GM12878 (cell line): ENCODE measurements around the gene OLFML2B. TPM values are rescaled to one million over a fixed set of nuclear protein-coding genes. Genes with fewer than 3 reads are reported as not detected.

Source experiments
- ATAC-seq: fragments of 200-7000 bp; cut with Tn5 transposase; 3 replicates; pipeline ENCODE4 v1.9.1; 2020; ENCODE audit warnings: mild to moderate bottlenecking, moderate library complexity
- BruUV-seq: library from RNA; stranded (reverse); fragments of 400-500 nt; replicated peaks from 2 replicates; lab custom pipeline; 2021; lab: Mats Ljungman, UMichigan
- CTCF ChIA-PET: fragments of 300-600 bp; sonication (Branson Sonifier 250); formaldehyde crosslinking; extraction: SDS; loops from one replicate; lab custom pipeline; 2021; ENCODE audit warnings: inconsistent platforms; lab: Yijun Ruan, JAX
- POLR2A ChIA-PET: fragments of 350-600 bp; formaldehyde crosslinking; extraction: SDS; loops from one replicate; lab custom pipeline; 2021; ENCODE audit warnings: inconsistent platforms; lab: Charles Lee
- RAD21 ChIA-PET: fragments of 300-600 bp; sonication (Branson Sonifier 250); formaldehyde crosslinking; loops from one replicate; lab custom pipeline; 2023; ENCODE audit warnings: antibody characterized with exemption; ENCODE audit not compliant: unreplicated experiment; lab: Charles Lee
- SMC1A ChIA-PET: fragments of 300-600 bp; sonication (Branson Sonifier 250); formaldehyde crosslinking; loops from one replicate; lab custom pipeline; 2023; ENCODE audit not compliant: unreplicated experiment, uncharacterized antibody; lab: Charles Lee
- DNase-seq: peaks from one replicate; pipeline ENCODE4 v3.0.0-alpha.2; 2011; ENCODE audit warnings: low read depth, low spot score
- FAIRE-seq: peaks from 3 replicates; lab custom pipeline; 2011; peaks lifted over from hg19 to GRCh38; lab: Jason Lieb, UNC
- H2AFZ ChIP-seq: 2 replicates; pipeline ENCODE4 v1.6.0; 2011; ENCODE audit warnings: low read depth, low read length, control low read depth; ENCODE audit not compliant: control insufficient read depth
- H3K27ac ChIP-seq: 2 replicates; pipeline ENCODE4 v1.5.1; 2011; ENCODE audit warnings: control low read depth; ENCODE audit not compliant: control insufficient read depth, insufficient read depth
- H3K27me3 ChIP-seq, 2 experiments: replicated peaks in 1 of 2; 2 replicates each; pipeline versions ENCODE4 v1.6.0 to v1.6.1; 2011; ENCODE audit warnings: low read length in 1 of 2; ENCODE audit not compliant: control insufficient read depth in 2 of 2, insufficient read depth in 2 of 2
- H3K36me3 ChIP-seq, 2 experiments: 2 replicates each; pipeline ENCODE4 v1.5.1; 2011; ENCODE audit warnings: low read length in 1 of 2; ENCODE audit not compliant: control insufficient read depth in 2 of 2, insufficient read depth in 2 of 2
- H3K4me1 ChIP-seq: 2 replicates; pipeline ENCODE4 v1.6.1; 2011; ENCODE audit warnings: mild to moderate bottlenecking, low read length, moderate library complexity, mixed read lengths; ENCODE audit not compliant: control insufficient read depth, insufficient read depth
- H3K4me2 ChIP-seq: 2 replicates; pipeline ENCODE4 v1.6.0; 2011; ENCODE audit warnings: control low read depth; ENCODE audit not compliant: control insufficient read depth, insufficient read depth
- H3K4me3 ChIP-seq: fragments of 200-600 bp; sonication (generic); 2 replicates; pipeline ENCODE4 v1.5.1; 2016
- H3K79me2 ChIP-seq: 2 replicates; pipeline ENCODE4 v1.6.0; 2011; ENCODE audit warnings: low read length; ENCODE audit not compliant: control insufficient read depth, insufficient read depth
- H3K9ac ChIP-seq: 2 replicates; pipeline ENCODE4 v1.8.0; 2011; ENCODE audit warnings: low read length, control low read depth, mixed read lengths; ENCODE audit not compliant: control insufficient read depth, insufficient read depth
- H3K9me3 ChIP-seq: replicated peaks from 3 replicates; pipeline ENCODE4 v1.5.1; 2011; ENCODE audit warnings: mild to moderate bottlenecking, low read length; ENCODE audit not compliant: control insufficient read depth, insufficient read depth
- H4K20me1 ChIP-seq: 2 replicates; pipeline ENCODE4 v1.6.0; 2011; ENCODE audit not compliant: control insufficient read depth, insufficient read depth
- BMI1 ChIP-seq: fragments of 450-650 bp; IDR thresholded peaks from 2 replicates; pipeline ENCODE4 v1.6.1; 2016; ENCODE audit warnings: mild to moderate bottlenecking, moderate library complexity, borderline replicate concordance
- CHD4 ChIP-seq: fragments of 200-600 bp; sonication (generic); IDR thresholded peaks from 2 replicates; pipeline ENCODE4 v1.6.1; 2016; ENCODE audit warnings: mild to moderate bottlenecking
- CREB1 ChIP-seq: IDR thresholded peaks from 2 replicates; pipeline ENCODE4 v1.6.1; 2012; ENCODE audit warnings: low read depth, mild to moderate bottlenecking, inconsistent platforms
- EZH2 ChIP-seq: IDR thresholded peaks from 2 replicates; pipeline ENCODE4 v1.6.1; 2012; ENCODE audit warnings: low read depth, mild to moderate bottlenecking, control low read depth, inconsistent platforms, low read length, borderline replicate concordance; ENCODE audit not compliant: control insufficient read depth
- HCFC1 ChIP-seq: fragments of 150-350 bp; IDR thresholded peaks from 2 replicates; pipeline ENCODE4 v1.6.1; 2014; ENCODE audit warnings: low read length
- HDAC6 ChIP-seq: fragments of 200-600 bp; sonication (generic); IDR thresholded peaks from one replicate; pipeline ENCODE4 v1.8.0; 2017; ENCODE audit warnings: antibody characterized with exemption; ENCODE audit not compliant: unreplicated experiment
- KAT2A ChIP-seq: conservative IDR thresholded peaks from 2 replicates; pipeline ENCODE4 v1.6.1; 2011; ENCODE audit warnings: low read depth, low read length; ENCODE audit not compliant: control insufficient read depth
- KDM1A ChIP-seq: fragments of 200-600 bp; sonication (generic); IDR thresholded peaks from 2 replicates; pipeline ENCODE4 v1.6.1; 2016; ENCODE audit warnings: borderline replicate concordance
- MTA2 ChIP-seq: fragments of 450-650 bp; IDR thresholded peaks from 2 replicates; pipeline ENCODE4 v1.6.1; 2016; ENCODE audit warnings: low read depth, mild to moderate bottlenecking, moderate library complexity
- NFIC ChIP-seq: IDR thresholded peaks from 2 replicates; pipeline ENCODE4 v1.6.1; 2012; ENCODE audit warnings: low read depth, mild to moderate bottlenecking, inconsistent platforms, low read length, moderate library complexity
- NFYB ChIP-seq: IDR thresholded peaks from 2 replicates; pipeline ENCODE4 v1.6.1; 2011; ENCODE audit warnings: low read depth, mild to moderate bottlenecking, low read length, improper control_type of control experiment, moderate library complexity; ENCODE audit not compliant: insufficient read depth
- PBX3 ChIP-seq: IDR thresholded peaks from 2 replicates; pipeline ENCODE4 v1.6.1; 2011; ENCODE audit warnings: mild to moderate bottlenecking, low read depth, low read length, moderate library complexity; ENCODE audit not compliant: insufficient replicate concordance
- POLR2AphosphoS2 ChIP-seq: IDR thresholded peaks from 2 replicates; pipeline ENCODE4 v1.6.1; 2011; ENCODE audit warnings: low read depth, mild to moderate bottlenecking, low read length, improper control_type of control experiment, moderate library complexity
- SUPT20H ChIP-seq: IDR thresholded peaks from 2 replicates; pipeline ENCODE4 v1.6.1; 2011; ENCODE audit warnings: low read depth, mild to moderate bottlenecking, low read length, moderate library complexity, borderline replicate concordance; ENCODE audit not compliant: control insufficient read depth
- TBL1XR1 ChIP-seq: IDR thresholded peaks from 2 replicates; pipeline ENCODE4 v1.6.1; 2012; ENCODE audit warnings: low read depth, low read length, improper control_type of control experiment
- USF1 ChIP-seq: IDR thresholded peaks from 2 replicates; pipeline ENCODE4 v1.6.1; 2011; ENCODE audit warnings: borderline replicate concordance, low read depth, mild to moderate bottlenecking, moderate library complexity, mixed read lengths, low read length; ENCODE audit not compliant: insufficient read depth; ENCODE audit errors: extremely low read length
- WGBS: methylation state at CpG from one replicate; pipeline ENCODE4 v1.1.6; 2016; ENCODE audit warnings: low lambda C conversion rate; ENCODE audit not compliant: insufficient replicate concordance, insufficient coverage; ENCODE audit errors: missing lambda C conversion rate; 5-methylcytosine and 5-hydroxymethylcytosine counted together
- in situ Hi-C: fragments of 300-500 bp; cut with MboI; formaldehyde crosslinking; loops from 9 replicates; pipeline ENCODE4 v1.14.3; 2018; ENCODE audit warnings: mixed read lengths
- intact Hi-C: fragments of 100-400 bp; cut with micrococcal nuclease; formaldehyde crosslinking; loops from one replicate; pipeline ENCODE4 v1.14.2; 2022; ENCODE audit not compliant: unreplicated experiment
- polyA plus RNA-seq, 11 experiments: library from polyadenylated mRNA; depleted of rRNA in 4 of 11; unstranded in 6 of 11; stranded (reverse) in 5 of 11; fragments of >200 nt; fragmentation: Nextera tagmentation in 4 of 11; fragmentation: Illumina TruSeq in 1 of 11; extraction: Ambion mirVana in 4 of 11; extraction: Trizol in 1 of 11; gene quantifications; 1 replicate in 1 of 11; 2 replicates in 10 of 11; pipeline versions ENCODE4 v1.2.1 to v1.2.3, GENCODE V29; 2011 to 2016; ENCODE audit warnings: inconsistent platforms in 2 of 11, missing spikeins in 2 of 11, low read depth in 1 of 11
- total RNA-seq, 4 experiments: library from RNA; depleted of rRNA in 3 of 4; stranded (reverse); fragments of >200 nt in 3 of 4; fragmentation: Illumina TruSeq in 1 of 4; extraction: Trizol in 1 of 4; gene quantifications; 2 replicates each; pipeline versions ENCODE4 v1.2.1 to v1.2.3, GENCODE V29; 2013 to 2021
- TF ChIP-seq, protein P1 (sequence below): IDR thresholded peaks from 2 replicates; pipeline ENCODE4 v1.6.1; 2012; ENCODE audit warnings: low read depth, low read length, improper control_type of control experiment

Gene OLFML2B
- total and polyA plus RNA-seq, 10 of the 15 experiments (the other 5 are each of a cell fraction or from before 2014, with no cell fraction given): not detected

GRCh38 chr1:161936786-161937185 is 86.9 kb downstream of the OLFML2B start:
- SMC1A ChIA-PET: no interaction called here
- no peak overlapping the region for H3K9ac ChIP-seq
- H3K4me1 ChIP-seq: peaks cover 17% of the 10 kb centered on the region
- H4K20me1 ChIP-seq: no peaks in the 10 kb centered on the region
- no peak overlapping the region for H3K4me2 ChIP-seq
- ATAC-seq (no peak), FAIRE-seq (no peak), DNase-seq (no peak)
- peaks cover 0 to 11% of the 10 kb centered on the region in 2 experiments; a peak in 3 of 4 replicates for H3K36me3 ChIP-seq
- H3K4me3 ChIP-seq: no peak overlapping the region
- POLR2A ChIA-PET: no interaction called here
- WGBS: 95% methylated on average over 2 of the region's 2 CpGs
- H3K27me3 ChIP-seq: no peaks in the 10 kb centered on the region
- no TSS peak for BruUV-seq
- H3K79me2 ChIP-seq: no peaks in the 10 kb centered on the region
- in situ Hi-C loops: no loop called here
- no peak overlapping the region for H3K27ac ChIP-seq
- intact Hi-C loops: no loop called here
- TF ChIP-seq HCFC1 (no peak), NFYB (no peak), TBL1XR1 (no peak), NFIC (no peak), KAT2A (no peak), KDM1A (no peak), SUPT20H (no peak), MTA2 (no peak), PBX3 (no peak), POLR2AphosphoS2 (no peak), HDAC6 (no peak), BMI1 (no peak), USF1 (no peak), CREB1 (no peak), CHD4 (no peak), EZH2 (no peak)
- TF ChIP-seq, protein P1, sequence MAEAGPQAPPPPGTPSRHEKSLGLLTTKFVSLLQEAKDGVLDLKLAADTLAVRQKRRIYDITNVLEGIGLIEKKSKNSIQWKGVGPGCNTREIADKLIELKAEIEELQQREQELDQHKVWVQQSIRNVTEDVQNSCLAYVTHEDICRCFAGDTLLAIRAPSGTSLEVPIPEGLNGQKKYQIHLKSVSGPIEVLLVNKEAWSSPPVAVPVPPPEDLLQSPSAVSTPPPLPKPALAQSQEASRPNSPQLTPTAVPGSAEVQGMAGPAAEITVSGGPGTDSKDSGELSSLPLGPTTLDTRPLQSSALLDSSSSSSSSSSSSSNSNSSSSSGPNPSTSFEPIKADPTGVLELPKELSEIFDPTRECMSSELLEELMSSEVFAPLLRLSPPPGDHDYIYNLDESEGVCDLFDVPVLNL: no peak
- CTCF ChIA-PET: no interaction called here
- no peak overlapping the region for H2AFZ ChIP-seq
- RAD21 ChIA-PET: no interaction called here
- H3K9me3 ChIP-seq: no peaks in the 10 kb centered on the region
